Mammary epithelial cell (primary cell): ENCODE data around the gene CDK2AP2.

Source experiments
- CTCF ChIP-seq, 2 donors: IDR thresholded peaks in 1 of 2; conservative IDR thresholded peaks in 1 of 2; 2 replicates each; pipeline ENCODE4 v1.5.1; 2011 to 2012; ENCODE audit warnings: inconsistent platforms in 2 of 2, low read length in 2 of 2, mild to moderate bottlenecking in 2 of 2, control low read depth in 1 of 2, low read depth in 1 of 2; ENCODE audit not compliant: insufficient read depth in 1 of 2; ENCODE audit errors: extremely low read depth in 1 of 2
- EZH2 ChIP-seq: IDR thresholded peaks from 2 replicates; pipeline ENCODE4 v1.6.1; 2012; ENCODE audit warnings: low read length, inconsistent platforms, borderline replicate concordance

DNA sequence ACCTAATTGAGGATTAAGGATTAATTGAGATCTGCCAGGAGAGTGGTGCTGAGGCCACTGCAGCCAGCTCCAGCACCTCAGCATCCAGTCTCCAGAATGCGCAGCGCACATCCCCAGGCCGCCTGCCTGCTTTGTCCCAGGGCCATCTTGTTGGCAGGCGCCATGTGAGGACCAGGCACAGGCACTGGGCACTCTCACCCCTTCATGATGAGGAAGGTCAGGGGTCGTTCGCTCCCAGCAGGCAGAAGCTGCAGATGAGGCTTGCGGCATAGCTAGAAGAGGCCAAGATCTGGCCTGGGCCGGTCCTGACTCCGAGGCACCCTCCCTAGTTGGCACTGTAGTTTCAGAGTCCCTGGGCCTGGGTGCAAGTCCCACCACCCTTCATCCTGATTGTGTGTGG is 8.8 kb upstream of the CDK2AP2 start:
- no peak for TF ChIP-seq CTCF (conservative IDR thresholded peaks at IDR 0.05 in 1 of 2, IDR thresholded peaks at IDR 0.05 in 1 of 2; ENCODE audit: extremely low read depth in 1 of 2, insufficient read depth in 1 of 2, low read depth in 1 of 2, low read length in 2 of 2)
- TF ChIP-seq EZH2 = no peak
